Measurements from ENCODE around the gene LRRC38.
"Not testable (repeated sequence)": the region's sequence is repeated elsewhere in the genome, so short reads cannot be mapped to it uniquely, and the experiment has no call there.

Gene LRRC38

GRCh38 chr1:13513895-13514546 is at the start of gene LRRC38:
LRRC38 (minus strand) TSS chr1:13514003; CDS start chr1:13513593, 410 bp downstream.
- DNase-seq = peak; percentile 51

- DNase-seq = not testable (repeated sequence)
Measured at GRCh38 chr1:13562981-13563380, 49.2 kb upstream of the LRRC38 start.

GRCh38 chr1:13560541-13560940 is 46.7 kb upstream of the LRRC38 start:
- no peak for DNase-seq

GRCh38 chr1:13556224-13556764 is 42.5 kb upstream of the LRRC38 start:
- DNase-seq = no peak

GRCh38 chr1:13554798-13555197 is 41.0 kb upstream of the LRRC38 start:
- DNase-seq = no peak

GRCh38 chr1:13550663-13551062 is 36.9 kb upstream of the LRRC38 start:
- peak; percentile 44 for DNase-seq

- no peak for DNase-seq
Measured at GRCh38 chr1:13549521-13549920, 35.7 kb upstream of the LRRC38 start.

GRCh38 chr1:13549021-13549420 is 35.2 kb upstream of the LRRC38 start:
- no peak for DNase-seq

GRCh38 chr1:13548281-13548680 is 34.5 kb upstream of the LRRC38 start:
- no peak for DNase-seq

GRCh38 chr1:13546791-13547190 is 33.0 kb upstream of the LRRC38 start:
- DNase-seq = no peak

- DNase-seq = no peak
Measured at GRCh38 chr1:13544221-13544556, 30.4 kb upstream of the LRRC38 start.

- DNase-seq = peak; percentile 85
Measured at GRCh38 chr1:13543451-13544220, 29.8 kb upstream of the LRRC38 start.

- DNase-seq = no peak
Measured at GRCh38 chr1:13541435-13542215, 27.8 kb upstream of the LRRC38 start.

- no peak for DNase-seq
Measured at GRCh38 chr1:13540866-13541265, 27.1 kb upstream of the LRRC38 start.

- DNase-seq = no peak
Measured at GRCh38 chr1:13539683-13540082, 25.9 kb upstream of the LRRC38 start.

GRCh38 chr1:13538832-13539231 is 25.0 kb upstream of the LRRC38 start:
- DNase-seq = no peak

- no peak for DNase-seq
Measured at GRCh38 chr1:13536571-13536970, 22.8 kb upstream of the LRRC38 start.

- DNase-seq = no peak
Measured at GRCh38 chr1:13535227-13535626, 21.4 kb upstream of the LRRC38 start.

GRCh38 chr1:13528320-13528719 is 14.5 kb upstream of the LRRC38 start:
- DNase-seq = no peak

- no peak for DNase-seq
Measured at GRCh38 chr1:13523780-13524477, 10.1 kb upstream of the LRRC38 start.

- no peak for DNase-seq
Measured at GRCh38 chr1:13520985-13521384, 7.2 kb upstream of the LRRC38 start.

- DNase-seq = peak; percentile 58
Measured at GRCh38 chr1:13517193-13517812, 3.5 kb upstream of the LRRC38 start.
